ENCODE results near the gene PNISR.

- TF ChIP-seq CTCF (conservative IDR thresholded peaks at IDR 0.05; ENCODE audit: low read length) (peak; percentile 59), EZH2phosphoT487 (IDR thresholded peaks at IDR 0.05; ENCODE audit: borderline replicate concordance) (no peak)
Measured at GRCh38 chr6:99458319-99458718, 33.2 kb upstream of the PNISR start.
